Calu3 (cell line): Measurements from ENCODE around the gene NCAM2. TPM values are rescaled to one million over a fixed set of nuclear protein-coding genes. Genes with fewer than 3 reads are reported as not detected.

Experiments used
- BruUV-seq: library from RNA; stranded (reverse); fragments of 400-500 nt; replicated peaks from 2 replicates; lab custom pipeline; 2021; lab: Mats Ljungman, UMichigan
- CTCF ChIA-PET: fragments of 300-600 bp; sonication (Branson Sonifier 250); formaldehyde crosslinking; loops from one replicate; lab custom pipeline; 2022; ENCODE audit warnings: antibody characterized with exemption; lab: Charles Lee
- DNase-seq: peaks from one replicate; pipeline ENCODE4 v3.0.0; 2022
- H3K27ac Mint-ChIP-seq: one replicate; pipeline ENCODE4 v1.8.0; 2022; ENCODE audit warnings: mixed read lengths; ENCODE audit not compliant: unreplicated experiment
- H3K27me3 Mint-ChIP-seq: one replicate; pipeline ENCODE4 v1.8.0; 2022; ENCODE audit warnings: mixed read lengths; ENCODE audit not compliant: unreplicated experiment
- H3K36me3 Mint-ChIP-seq: one replicate; pipeline ENCODE4 v1.8.0; 2022; ENCODE audit warnings: mild to moderate bottlenecking, moderate library complexity, mixed read lengths; ENCODE audit not compliant: insufficient read depth, unreplicated experiment
- H3K4me1 Mint-ChIP-seq: one replicate; pipeline ENCODE4 v1.8.0; 2022; ENCODE audit warnings: mild to moderate bottlenecking, low read depth, mixed read lengths; ENCODE audit not compliant: unreplicated experiment
- H3K4me3 Mint-ChIP-seq: one replicate; pipeline ENCODE4 v1.8.0; 2022; ENCODE audit warnings: mild to moderate bottlenecking, low read depth, moderate library complexity, mixed read lengths; ENCODE audit not compliant: unreplicated experiment
- H3K9me3 Mint-ChIP-seq: one replicate; pipeline ENCODE4 v1.8.0; 2022; ENCODE audit warnings: low read depth, mixed read lengths; ENCODE audit not compliant: unreplicated experiment
- intact Hi-C: fragments of 100-400 bp; cut with micrococcal nuclease; formaldehyde crosslinking; loops from one replicate; pipeline ENCODE4 v1.10.0; 2022; ENCODE audit not compliant: unreplicated experiment
- total RNA-seq: library from RNA; stranded (reverse); gene quantifications from 2 replicates; pipeline ENCODE4 v1.2.3, GENCODE V29; 2022
- TF ChIP-seq, protein P1 (sequence below): fragments of 200-600 bp; IDR thresholded peaks from one replicate; pipeline ENCODE4 v1.8.0; 2022; ENCODE audit warnings: antibody characterized with exemption; ENCODE audit not compliant: unreplicated experiment

The NCAM2 gene
- total RNA-seq, 1 experiment from 2014 or later = not detected

DNA sequence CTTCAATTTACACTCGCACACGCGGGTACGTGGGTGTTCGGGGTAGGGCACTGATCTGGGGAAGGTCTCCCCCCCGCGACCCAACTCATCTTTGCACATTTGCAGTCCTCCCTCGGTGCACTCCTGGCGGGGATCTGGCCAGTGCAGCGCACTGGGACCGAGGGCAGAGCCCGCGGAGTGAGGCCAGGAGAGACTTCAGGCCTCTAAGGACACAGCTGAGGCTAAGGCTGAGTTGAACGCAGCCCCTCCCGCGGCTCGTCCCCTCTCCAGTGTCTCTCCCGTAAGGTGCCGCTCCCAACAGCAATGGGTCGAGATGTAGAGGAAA lies 936 bp upstream of the NCAM2 start:
- H3K27ac Mint-ChIP-seq = no peak overlapping the region
- TF ChIP-seq, protein P1, sequence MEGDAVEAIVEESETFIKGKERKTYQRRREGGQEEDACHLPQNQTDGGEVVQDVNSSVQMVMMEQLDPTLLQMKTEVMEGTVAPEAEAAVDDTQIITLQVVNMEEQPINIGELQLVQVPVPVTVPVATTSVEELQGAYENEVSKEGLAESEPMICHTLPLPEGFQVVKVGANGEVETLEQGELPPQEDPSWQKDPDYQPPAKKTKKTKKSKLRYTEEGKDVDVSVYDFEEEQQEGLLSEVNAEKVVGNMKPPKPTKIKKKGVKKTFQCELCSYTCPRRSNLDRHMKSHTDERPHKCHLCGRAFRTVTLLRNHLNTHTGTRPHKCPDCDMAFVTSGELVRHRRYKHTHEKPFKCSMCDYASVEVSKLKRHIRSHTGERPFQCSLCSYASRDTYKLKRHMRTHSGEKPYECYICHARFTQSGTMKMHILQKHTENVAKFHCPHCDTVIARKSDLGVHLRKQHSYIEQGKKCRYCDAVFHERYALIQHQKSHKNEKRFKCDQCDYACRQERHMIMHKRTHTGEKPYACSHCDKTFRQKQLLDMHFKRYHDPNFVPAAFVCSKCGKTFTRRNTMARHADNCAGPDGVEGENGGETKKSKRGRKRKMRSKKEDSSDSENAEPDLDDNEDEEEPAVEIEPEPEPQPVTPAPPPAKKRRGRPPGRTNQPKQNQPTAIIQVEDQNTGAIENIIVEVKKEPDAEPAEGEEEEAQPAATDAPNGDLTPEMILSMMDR = no peak
- H3K4me1 Mint-ChIP-seq = no peaks in the 10 kb centered on the region

GRCh38 chr21:20998456-20998789 lies 214 bp downstream of the NCAM2 start:
- H3K9me3 Mint-ChIP-seq = peaks cover 6% of the 10 kb centered on the region
- H3K36me3 Mint-ChIP-seq = no peaks in the 10 kb centered on the region
- CTCF ChIA-PET = no interaction called here
- H3K27me3 Mint-ChIP-seq = no peaks in the 10 kb centered on the region
- no peaks in the 10 kb centered on the region for H3K4me1 Mint-ChIP-seq
- H3K4me3 Mint-ChIP-seq = no peak overlapping the region
- no peak for DNase-seq
- TF ChIP-seq, protein P1 = no peak
- intact Hi-C loops = no loop called here
- H3K27ac Mint-ChIP-seq = no peak overlapping the region
- BruUV-seq = no TSS peak

More for the DNA sequence above, 936 bp upstream of the NCAM2 start:
- DNase-seq = no peak
- no TSS peak for BruUV-seq
- Mint-ChIP-seq H3K36me3 (no peaks in the 10 kb centered on the region), H3K9me3 (peaks cover 8% of the 10 kb centered on the region), H3K27me3 (no peaks in the 10 kb centered on the region), H3K4me3 (no peak overlapping the region)
- intact Hi-C loops = no loop called here
- CTCF ChIA-PET = no interaction called here

DNA sequence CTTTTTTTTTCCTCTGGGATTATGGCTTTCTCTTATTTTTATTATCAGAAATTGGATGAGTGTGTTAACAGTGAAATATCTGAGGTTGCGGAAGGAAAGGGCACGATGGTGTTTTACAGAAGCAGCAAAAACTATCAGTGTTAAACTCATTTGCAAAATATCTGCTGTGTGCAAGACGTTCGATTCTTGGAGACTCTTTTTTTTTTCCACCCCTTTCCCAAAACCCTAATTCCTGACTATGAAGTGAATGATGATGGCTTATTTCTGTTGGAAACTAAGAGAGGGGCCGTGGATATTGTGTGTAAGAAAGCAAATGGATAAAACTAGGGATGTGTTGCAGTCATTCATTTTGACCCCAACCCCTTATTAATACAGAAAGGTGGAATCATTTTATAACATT lies 677 bp downstream of the NCAM2 start:
- intact Hi-C loops = no loop called here
- no peak overlapping the region for H3K4me3 Mint-ChIP-seq
- BruUV-seq = no TSS peak
- TF ChIP-seq, protein P1 = no peak
- H3K27ac Mint-ChIP-seq = no peak overlapping the region
- no peak for DNase-seq
- CTCF ChIA-PET = no interaction called here
- H3K9me3 Mint-ChIP-seq = peaks cover 6% of the 10 kb centered on the region
- H3K4me1 Mint-ChIP-seq = no peaks in the 10 kb centered on the region
- H3K36me3 Mint-ChIP-seq = no peaks in the 10 kb centered on the region
- no peaks in the 10 kb centered on the region for H3K27me3 Mint-ChIP-seq

DNA sequence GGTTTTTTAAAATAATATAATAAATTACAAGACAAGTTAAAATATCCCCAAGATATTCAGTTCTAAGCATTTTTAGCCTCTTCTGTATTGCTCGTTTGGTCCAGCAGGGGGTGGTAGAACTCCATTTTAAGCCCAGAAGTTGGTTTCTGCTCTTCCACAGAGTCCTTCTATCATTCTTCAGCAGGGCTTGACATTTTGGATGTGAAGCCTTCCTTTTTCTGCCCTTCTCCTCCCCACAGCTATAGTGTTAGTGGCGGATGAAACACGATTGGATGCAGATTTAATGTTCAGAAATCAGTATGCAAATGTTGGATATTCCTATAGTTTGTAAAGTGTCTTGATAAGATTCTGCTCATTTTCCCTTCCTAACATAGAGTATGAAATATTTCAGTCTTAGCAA lies 1.4 kb downstream of the NCAM2 start:
- H3K27me3 Mint-ChIP-seq = no peaks in the 10 kb centered on the region
- no peak overlapping the region for H3K27ac Mint-ChIP-seq
- no peak for DNase-seq
- no peak overlapping the region for H3K4me3 Mint-ChIP-seq
- no TSS peak for BruUV-seq
- CTCF ChIA-PET = no interaction called here
- H3K4me1 Mint-ChIP-seq = no peaks in the 10 kb centered on the region
- H3K36me3 Mint-ChIP-seq = no peaks in the 10 kb centered on the region
- intact Hi-C loops = loop anchor here (10.0 kb wide), 1 partner anchor 1795 kb away; no protein-coding TSS in a partner anchor
- peaks cover 7% of the 10 kb centered on the region for H3K9me3 Mint-ChIP-seq
- TF ChIP-seq, protein P1 = no peak
